Activated CD8-positive, alpha-beta memory T cell treated with anti-CD3 and anti-CD28 coated beads, Interleukin-2, amount 50 U/mL, for 24 hours (primary cell): ENCODE measurements around the gene TACC2.
"Not testable (repeated sequence)": the region's sequence is repeated elsewhere in the genome, so short reads cannot be mapped to it uniquely, and the experiment has no call there.

Experiments
- DNase-seq: peaks from one replicate; pipeline ENCODE4 v3.0.0-alpha.2; 2020; ENCODE audit errors: extremely low read depth

Gene TACC2

GRCh38 chr10:122096181-122096580 is 107.2 kb downstream of the TACC2 start:
- not testable (repeated sequence) for DNase-seq

- no peak for DNase-seq
Observed at GRCh38 chr10:122096705-122097104, 107.7 kb downstream of the TACC2 start.

- DNase-seq, result no peak
Observed at GRCh38 chr10:122097935-122098334, 109.0 kb downstream of the TACC2 start.

GRCh38 chr10:122098924-122099323 is 110.0 kb downstream of the TACC2 start:
- no peak for DNase-seq

GRCh38 chr10:122099562-122099961 is 110.6 kb downstream of the TACC2 start:
- no peak for DNase-seq

GRCh38 chr10:122102146-122102868 is 113.3 kb downstream of the TACC2 start:
- no peak for DNase-seq

GRCh38 chr10:122102869-122103525 is 114.0 kb downstream of the TACC2 start:
- DNase-seq, result no peak

- no peak for DNase-seq
Observed at GRCh38 chr10:122103592-122103991, 114.6 kb downstream of the TACC2 start.

GRCh38 chr10:122108786-122109185 is 119.8 kb downstream of the TACC2 start:
- DNase-seq, result not testable (repeated sequence)

GRCh38 chr10:122112021-122112616 is 123.2 kb downstream of the TACC2 start:
- no peak for DNase-seq

GRCh38 chr10:122112625-122113160 is 123.7 kb downstream of the TACC2 start:
- no peak for DNase-seq

- no peak for DNase-seq
Observed at GRCh38 chr10:122113161-122113944, 124.4 kb downstream of the TACC2 start.

GRCh38 chr10:122113945-122114747 is 125.2 kb downstream of the TACC2 start:
- DNase-seq, result no peak

GRCh38 chr10:122115874-122116273 is 126.9 kb downstream of the TACC2 start:
- no peak for DNase-seq

GRCh38 chr10:122116331-122116730 is 127.4 kb downstream of the TACC2 start:
- no peak for DNase-seq

- no peak for DNase-seq
Observed at GRCh38 chr10:122117475-122117874, 128.5 kb downstream of the TACC2 start.

GRCh38 chr10:122120008-122120744 is 131.2 kb downstream of the TACC2 start:
- DNase-seq, result no peak

GRCh38 chr10:122121059-122121458 is 132.1 kb downstream of the TACC2 start:
- DNase-seq, result no peak

GRCh38 chr10:122122493-122122892 is 133.5 kb downstream of the TACC2 start:
- DNase-seq, result no peak

- no peak for DNase-seq
Observed at GRCh38 chr10:122123186-122123585, 134.2 kb downstream of the TACC2 start.
